GM18511 (cell line): ENCODE measurements around the gene TPM3.
"Not testable (repeated sequence)": the region's sequence is repeated elsewhere in the genome, so short reads cannot be mapped to it uniquely, and the experiment has no call there.

Experiments
- ATAC-seq: cut with Tn5 transposase; IDR thresholded peaks from one replicate; pipeline ENCODE4 v1.9.1; 2021; ENCODE audit warnings: mild to moderate bottlenecking, moderate library complexity; ENCODE audit not compliant: unreplicated experiment

The TPM3 gene

DNA sequence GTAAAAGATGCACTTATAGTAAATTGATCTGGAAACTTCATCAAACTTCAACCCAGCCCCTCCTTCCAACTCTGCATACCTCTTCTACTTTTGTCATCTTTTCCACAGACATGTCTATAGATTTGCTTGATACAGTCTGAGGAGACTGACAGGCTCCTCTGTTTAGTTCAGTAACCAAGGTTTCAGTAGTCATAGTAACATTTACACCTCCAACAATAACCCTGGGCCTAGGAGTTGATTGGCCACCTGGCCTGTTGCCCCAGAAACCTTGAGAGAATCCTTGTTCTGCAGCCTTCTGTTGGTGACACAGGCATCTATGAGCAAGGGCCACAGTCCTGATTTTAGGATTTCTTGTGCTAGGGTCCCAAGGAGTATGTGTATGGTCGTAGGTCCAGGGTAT is 14.3 kb upstream of the TPM3 start, which contains the start of gene CFAP141:
Gene CFAP141 (minus strand): TSS at position 138 of the 400 bp plus-strand sequence. CDS start 26 bp downstream, at position 112.
- ATAC-seq: no peak

- not testable (repeated sequence) for ATAC-seq
Measured at GRCh38 chr1:154205778-154206177, 13.9 kb upstream of the TPM3 start.

- ATAC-seq: no peak
Measured at GRCh38 chr1:154199563-154199879, 7.6 kb upstream of the TPM3 start.

DNA sequence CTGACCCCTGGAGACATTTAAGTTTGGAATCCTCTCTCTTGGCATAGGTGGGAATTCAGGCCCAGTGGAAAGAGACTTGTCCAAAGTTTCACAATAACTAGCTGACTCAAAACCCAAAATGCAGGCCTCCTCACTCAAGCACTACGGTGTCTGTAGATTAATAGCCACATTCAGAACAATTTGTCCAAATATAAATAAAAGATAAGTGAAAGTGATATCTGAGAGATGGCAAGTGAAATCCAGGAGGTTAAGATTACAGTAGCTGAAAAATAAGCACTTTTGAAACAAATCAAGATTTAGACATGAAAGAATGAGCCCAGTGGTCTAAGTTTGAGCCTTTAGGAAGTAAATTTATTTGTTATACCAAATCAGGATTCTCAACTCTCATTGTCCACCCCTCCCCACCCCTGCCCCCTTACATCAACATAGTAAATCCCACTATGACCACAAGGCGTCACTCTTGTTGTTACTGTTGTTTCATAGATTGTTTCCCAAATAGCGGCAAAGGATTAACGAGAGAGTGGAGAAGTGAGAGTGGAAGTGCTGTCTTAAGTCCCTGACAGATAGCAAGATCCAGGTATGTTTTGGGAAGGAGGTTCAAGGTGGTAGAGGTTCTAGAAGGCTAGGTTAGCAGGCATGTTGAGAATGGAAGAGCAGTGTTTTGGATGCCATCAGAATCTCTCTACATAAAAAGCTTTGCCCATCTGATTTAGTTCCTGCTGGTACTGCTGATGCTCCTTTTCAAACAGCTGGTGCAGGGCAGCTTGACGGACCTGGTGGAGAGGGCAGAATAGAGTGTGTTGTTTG is 7.1 kb upstream of the TPM3 start:
- ATAC-seq: no peak

GRCh38 chr1:154193821-154194220 is 1.9 kb upstream of the TPM3 start:
- ATAC-seq: no peak

GRCh38 chr1:154192476-154192875 is 576 bp upstream of the TPM3 start:
- ATAC-seq: no peak

- no peak for ATAC-seq
Measured at GRCh38 chr1:154190550-154190949, 1.4 kb downstream of the TPM3 start.

GRCh38 chr1:154186852-154187501 is 4.9 kb downstream of the TPM3 start:
- ATAC-seq: no peak

DNA sequence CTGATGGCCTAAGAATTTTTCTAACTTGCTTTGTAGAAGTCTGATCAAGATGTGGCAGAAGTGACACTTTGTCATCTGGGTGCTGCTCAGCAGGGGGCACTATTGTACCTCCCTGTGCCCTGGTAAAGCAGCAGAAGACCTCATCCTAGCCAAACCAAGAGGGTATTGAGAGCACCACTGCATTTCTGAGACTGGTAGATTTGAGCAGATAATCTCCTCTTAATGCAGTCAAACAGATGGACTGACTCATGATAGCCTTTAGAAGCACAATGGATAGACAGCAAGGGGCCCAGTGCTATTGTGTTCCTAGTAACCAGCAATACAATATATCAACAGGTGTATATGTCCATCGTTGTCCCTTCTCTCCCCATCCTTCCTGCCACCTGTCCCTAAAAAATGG is 5.7 kb downstream of the TPM3 start:
- no peak for ATAC-seq

DNA sequence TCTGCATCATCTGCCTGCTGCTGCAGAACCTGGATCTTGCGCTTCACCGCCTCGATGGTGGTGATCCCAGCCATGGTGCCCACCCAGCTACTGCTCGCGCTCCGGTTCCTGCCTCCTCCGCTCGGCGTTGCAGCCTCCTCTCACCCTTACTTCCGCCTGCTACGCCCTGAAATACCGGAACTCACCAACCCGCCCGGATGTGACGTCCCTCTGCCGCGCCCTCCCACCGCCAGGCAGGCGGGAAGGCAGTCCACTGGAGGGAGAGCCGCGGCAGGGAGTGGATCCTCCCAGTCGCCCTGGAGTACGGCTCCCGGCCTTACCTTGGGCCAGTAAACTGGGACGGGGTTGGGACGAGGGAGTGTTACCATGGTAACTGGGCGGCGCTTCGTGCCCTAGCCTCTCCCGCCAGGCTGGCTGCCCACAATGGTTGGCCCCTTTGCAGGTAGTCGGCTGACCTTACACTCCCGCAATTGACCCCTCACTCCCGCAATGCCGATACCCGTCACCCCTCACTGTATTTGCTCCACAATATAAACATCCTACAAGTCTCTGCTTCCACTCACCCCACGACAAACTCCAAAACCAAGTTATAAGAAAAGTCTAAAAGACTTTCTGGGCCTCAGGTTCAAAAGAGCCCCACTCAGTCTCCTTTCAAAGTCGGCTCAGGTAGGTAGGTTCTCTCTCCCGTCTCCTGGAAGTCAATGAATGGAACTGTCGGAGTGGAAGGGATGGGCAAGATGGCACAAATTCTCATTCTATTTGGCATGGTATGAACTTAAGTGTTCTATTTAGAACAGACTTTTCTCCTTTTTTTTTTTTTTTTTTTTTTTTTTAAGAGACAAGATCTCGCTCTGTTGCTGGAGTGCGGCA is 8.6 kb downstream of the TPM3 start:
- peak; percentile 72 for ATAC-seq

GRCh38 chr1:154182344-154183045 is 9.4 kb downstream of the TPM3 start:
- peak; percentile 59 for ATAC-seq

- ATAC-seq: no peak
Measured at GRCh38 chr1:154181944-154182343, 10.0 kb downstream of the TPM3 start.

- peak; percentile 32 for ATAC-seq
Measured at GRCh38 chr1:154179946-154180687, 11.8 kb downstream of the TPM3 start.

DNA sequence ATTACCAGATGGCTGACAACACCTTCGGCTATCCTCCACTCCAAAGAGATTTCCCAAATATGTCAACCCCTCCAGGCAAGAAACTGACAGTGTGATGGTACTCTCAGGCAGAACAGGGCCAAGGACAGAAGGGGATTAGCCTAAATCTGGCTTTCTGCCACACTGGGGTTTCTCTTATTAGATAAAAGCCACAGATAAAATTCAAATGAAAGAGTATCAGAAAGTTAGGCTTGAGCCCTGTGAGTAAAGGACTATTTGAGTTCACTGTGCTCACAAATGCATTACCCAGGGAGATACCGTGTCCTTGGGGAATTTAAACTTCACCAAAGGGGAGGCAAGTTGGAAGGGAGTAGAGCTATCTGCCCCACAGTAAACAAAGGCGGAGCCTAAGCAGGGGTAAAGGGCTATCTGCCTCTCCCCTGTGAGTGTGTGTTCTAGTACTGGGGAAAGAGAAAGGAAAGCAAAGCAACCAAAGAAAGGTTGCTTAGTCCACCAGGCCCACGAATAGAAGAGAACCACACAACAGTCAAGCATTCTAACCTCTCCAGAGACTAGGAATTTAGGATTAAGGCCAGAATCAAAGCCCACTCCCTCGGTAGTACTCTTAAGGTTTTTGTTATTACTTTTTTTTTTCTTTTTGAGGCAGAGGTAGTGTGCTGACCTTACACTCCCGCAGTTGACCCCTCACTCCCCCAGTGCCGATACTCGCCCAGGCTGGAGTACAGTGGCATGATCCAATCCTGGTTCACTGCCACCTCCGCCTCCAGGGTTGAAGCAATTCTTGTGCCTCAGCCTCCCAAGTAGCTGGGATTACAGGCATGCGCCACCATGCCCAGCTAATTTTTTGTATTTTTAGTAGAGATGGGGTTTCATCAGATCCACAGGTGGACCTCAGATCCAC is 12.7 kb downstream of the TPM3 start:
- ATAC-seq: no peak

DNA sequence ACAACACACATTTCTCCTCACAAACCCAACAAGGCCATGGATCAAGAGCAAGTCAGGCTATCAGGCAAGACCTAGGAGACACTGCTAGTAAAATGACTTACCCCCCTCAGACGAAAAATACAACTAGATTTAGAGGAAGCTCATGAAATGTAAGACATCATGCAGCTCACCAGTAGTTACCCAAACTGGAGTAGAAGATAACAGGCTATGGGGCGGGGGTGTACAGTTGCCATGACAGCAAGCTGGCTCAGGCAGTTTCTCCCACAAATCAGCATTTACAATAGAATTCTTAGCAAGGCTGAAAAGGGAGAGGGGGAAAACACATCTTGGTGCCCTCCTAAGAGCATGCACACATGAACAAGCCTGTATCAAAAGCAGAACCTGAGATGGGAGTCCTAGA is 13.9 kb downstream of the TPM3 start:
- ATAC-seq: no peak

DNA sequence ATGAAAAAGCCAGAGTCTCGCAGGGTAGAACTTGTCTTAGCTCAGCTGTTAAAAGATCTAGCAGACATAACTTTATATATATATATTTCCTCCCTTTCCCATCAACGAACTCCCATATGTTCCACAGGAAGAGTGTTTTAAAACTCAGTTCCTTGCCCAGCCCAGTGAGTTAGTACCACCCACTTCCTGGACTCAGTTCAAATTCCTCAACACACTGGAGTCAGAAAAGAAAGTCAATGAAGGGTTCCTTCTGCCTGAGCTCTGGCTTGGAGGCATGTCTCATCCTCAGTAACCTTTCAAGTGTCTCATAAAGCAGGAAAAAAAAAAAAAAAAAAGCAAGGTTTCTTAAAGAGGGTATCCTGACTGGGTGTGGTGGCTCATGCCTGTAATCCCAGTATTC is 15.6 kb downstream of the TPM3 start:
- ATAC-seq: no peak

DNA sequence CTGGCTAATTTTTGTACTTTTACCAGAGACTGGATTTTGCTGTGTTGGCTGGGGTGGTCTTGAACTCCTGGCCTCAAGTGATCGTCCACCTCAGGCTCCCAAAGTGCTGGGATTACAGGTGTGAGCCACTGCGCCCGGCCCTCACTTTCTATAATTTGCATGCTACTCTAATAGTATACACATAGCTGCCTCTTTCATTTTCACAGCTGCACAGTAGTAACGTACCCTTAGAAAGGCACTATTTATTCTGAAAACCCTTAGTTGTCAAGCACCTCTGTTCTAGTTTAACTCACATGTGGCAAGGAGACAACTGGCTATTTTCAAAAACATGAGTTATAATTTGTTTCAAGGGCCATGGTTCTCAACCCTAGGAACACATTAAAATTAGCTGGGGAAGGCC is 17.2 kb downstream of the TPM3 start:
- ATAC-seq: no peak

DNA sequence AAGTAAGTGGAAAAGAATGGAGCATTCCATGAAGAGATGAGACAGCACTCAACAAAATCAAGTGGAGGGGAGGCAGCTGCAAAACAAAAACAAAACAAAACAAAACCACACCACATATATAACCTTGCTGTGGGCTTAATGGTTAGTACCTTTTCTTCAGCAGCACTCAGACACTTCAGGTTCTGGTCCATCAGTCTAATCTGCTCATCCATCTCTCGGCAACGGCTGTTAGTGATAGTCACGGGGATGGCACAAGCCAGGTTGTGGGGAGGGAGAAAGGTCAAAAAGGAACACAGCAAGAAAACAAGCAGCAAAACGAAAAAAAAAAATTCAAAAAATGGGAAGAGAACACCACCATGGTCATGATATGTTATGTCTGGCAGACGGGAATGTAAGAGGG is 20.0 kb downstream of the TPM3 start:
- ATAC-seq: no peak

GRCh38 chr1:154171223-154171583 is 20.7 kb downstream of the TPM3 start:
- no peak for ATAC-seq
